NCI-H82 treated with DMSO at 0.1 percent for 48 hours (cell line): ENCODE data around the gene IL1RAPL1.

Experiments used
- DNase-seq: peaks from one replicate; lab custom pipeline; 2025; ENCODE audit not compliant: unreplicated experiment; lab: John Stamatoyannopoulos, UW

IL1RAPL1 gene

DNA sequence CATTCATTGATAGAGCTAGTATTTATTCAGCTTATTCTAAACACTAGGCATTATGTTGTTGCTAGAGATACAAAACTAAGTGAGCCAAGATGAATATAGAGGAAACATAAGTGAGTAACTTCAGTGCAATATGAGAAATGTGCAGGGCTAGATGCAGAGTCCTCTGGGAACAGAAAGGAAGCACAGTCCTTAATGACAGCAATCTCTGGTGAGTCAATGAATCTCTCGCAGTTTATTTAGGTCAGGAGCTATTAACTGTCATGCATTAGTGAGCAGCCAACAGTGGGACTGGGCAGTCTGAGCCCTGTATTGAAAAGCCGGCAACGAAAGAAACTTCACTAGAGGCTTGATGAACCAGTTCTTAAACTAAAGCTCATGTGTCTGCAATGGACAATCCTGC is 1030.0 kb downstream of the IL1RAPL1 start:
- no peak for DNase-seq

DNA sequence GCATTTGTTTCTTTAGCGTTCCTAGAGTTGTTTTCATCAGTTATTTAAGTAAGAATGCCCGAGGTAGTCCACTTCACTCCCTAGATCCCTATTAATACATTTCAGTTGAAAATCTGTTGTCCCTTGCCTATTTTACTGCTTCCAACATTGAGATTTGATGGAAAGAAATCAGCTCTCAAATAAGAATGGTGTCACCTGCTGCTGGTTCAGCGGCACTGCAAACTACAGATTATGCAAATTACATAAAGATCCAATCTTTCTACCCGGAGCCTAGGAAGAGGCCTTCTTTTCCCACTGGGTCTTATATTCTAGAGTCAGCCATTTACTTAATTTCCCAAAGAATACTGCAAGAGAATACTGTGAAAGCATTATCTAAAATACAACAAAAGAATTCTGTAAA is 1030.5 kb downstream of the IL1RAPL1 start:
- no peak for DNase-seq

DNA sequence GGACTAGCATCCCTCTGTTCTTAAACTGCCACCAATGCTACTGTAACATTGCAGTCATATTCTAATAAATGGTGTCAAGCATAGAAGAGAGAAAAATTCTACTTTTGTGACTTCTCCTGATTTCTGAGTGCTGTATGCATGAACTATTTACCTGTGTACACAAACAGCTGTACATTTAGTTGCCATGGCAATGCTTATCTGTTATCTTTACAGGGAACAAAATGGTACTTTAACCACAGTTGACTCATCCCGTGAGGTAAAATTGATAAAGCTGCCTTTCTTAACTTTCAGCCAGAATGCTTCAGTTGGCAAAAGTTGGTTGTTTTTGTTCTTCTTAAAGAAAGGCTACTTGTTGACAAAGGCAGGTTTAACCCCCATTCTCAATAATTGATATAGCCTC is 1040.6 kb downstream of the IL1RAPL1 start:
- no peak for DNase-seq

DNA sequence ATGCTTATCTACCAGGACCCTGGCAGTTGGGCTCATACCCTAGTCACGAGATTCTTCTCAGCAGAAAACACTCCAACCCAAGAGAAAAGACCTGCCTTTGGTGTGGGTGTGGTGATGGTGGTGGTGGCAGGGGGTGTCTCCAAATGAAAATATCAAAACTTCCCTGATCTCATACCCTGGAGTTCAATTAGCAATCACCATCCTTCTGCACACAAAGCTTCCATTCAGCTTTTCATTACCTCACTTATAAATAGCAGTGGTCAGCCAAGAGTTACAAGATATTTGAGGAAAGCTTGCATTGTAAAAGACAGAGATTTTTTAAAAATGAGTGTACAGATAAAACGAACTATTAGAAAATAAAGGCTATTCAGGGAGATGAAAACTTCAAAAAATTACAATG is 1047.3 kb downstream of the IL1RAPL1 start:
- no peak for DNase-seq

DNA sequence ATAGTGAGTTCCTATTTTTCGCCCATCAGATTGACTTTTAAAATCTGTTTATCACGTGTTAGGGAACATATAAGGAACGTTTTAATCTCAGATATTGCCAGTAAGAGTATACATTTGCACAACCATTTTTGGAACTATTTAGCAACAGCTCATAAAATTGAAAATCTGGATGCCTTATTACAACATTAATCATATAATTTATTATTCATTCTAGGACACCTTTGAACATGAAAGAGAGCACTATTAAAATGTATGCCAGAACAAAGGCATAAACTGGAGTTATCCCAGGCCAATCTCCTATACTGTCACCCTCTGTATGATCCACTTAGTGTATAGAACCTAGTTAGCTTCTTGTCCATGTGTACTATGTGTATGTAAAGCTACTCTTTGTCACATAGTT is 1049.1 kb downstream of the IL1RAPL1 start:
- DNase-seq: no peak

DNA sequence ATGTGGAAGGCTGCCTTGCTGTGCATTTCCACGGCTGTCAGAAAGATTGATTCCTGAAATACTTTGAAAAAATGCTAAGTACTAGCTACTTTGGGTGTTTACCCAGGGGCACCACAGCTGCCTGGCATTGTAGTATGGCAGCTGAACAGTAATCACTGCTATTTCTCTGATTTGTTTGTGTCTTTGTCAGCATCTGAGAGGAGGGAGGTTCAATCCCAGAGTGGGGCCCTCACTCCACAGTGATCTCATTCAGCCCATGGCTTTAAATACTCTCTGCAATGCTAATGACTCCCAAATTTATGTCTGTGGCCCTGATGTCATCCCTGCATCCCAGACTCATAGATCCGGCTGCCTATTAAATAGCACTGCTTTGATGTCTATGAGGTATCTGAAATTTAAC is 1052.9 kb downstream of the IL1RAPL1 start:
- no peak for DNase-seq

DNA sequence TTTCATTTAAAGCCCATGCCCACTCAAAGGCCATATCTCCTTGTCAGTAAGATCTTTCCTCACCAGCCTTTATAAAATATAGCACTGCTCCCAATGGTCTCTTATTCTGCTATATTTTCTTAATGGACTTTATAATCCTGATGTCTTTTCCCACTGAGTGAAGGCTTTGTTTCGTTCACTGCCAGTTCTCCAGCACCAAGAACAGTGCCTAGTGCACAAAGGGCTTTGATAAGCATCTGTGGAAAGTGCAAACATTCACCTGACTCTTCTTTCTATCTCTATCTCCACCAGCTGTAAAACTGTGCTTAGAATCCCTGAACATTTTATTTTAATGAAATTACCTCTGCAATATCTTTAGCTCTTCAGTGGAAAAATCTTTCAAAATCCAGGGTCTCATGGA is 1054.2 kb downstream of the IL1RAPL1 start:
- no peak for DNase-seq

DNA sequence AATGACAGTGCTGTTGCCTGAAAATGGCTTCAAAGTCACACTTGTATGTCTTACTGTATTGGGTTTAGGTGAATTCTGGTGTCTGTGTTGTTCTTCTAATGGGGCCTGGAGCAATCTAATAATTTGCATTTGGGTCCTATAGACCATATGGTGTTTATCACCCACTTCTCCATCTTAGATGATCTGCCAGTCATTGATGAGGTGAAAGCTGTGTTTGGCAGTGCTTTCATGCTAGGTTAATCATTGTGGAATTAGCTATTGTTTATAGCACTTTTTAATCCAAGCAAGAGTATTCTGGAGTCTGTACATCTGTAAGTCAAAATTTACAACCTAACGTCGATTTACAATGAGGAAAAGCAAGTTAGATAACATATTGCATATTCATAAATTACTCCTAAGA is 1055.9 kb downstream of the IL1RAPL1 start:
- DNase-seq: no peak

DNA sequence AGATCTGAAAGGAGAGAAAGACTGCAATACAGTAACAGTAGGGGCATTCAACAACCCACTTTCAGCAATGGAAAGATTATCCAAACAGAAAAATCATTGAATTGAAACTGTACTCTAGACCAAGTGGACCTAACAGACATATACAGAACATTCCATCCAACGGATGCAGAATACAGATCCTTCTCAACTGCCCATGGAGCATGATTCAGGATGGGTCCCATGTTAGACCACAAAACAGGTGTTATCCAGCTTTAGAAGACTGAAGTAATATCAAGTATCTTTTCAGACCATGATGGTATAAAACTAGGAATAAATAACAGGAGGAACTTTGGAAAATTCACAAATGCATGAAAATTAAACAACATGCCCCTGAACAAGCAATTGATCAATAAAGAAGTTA is 1060.9 kb downstream of the IL1RAPL1 start:
- DNase-seq: no peak

DNA sequence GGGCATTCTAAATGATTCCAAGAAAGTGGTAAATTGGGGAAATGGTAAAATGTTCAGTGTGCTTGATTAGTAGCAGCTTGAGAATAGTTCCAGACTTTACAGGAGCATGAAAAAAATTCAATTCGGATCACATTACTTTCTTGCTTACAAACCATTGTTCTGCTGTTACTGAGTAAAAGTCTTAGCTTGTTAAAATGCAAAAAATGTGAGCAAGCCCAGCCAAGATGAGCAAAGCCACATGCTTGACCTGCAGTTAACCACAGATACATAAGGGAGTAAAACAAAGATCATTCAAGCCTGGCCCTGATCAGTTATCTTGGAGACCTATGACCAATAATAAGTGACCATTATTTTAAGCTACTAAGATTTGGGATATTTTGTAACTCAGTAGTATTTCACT is 1065.2 kb downstream of the IL1RAPL1 start:
- DNase-seq: no peak

DNA sequence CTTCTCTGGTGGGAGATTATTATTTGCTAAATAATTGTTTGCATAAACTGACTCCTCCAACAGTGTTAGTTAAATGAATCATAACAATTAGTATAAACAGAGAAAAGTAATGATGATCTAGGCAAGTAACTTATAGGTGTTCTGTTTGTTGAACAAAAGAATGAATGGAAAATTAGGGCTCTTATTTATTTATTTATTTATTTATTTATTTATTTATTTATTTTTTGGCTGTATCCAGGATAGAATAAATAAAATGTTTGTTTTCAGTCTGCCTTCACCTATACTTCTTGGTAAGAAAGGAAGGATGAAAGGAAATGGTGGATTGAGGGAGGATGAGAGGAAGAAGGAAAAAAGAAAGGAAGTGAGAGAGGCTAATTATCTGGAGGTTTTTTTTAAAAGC is 1066.5 kb downstream of the IL1RAPL1 start:
- no peak for DNase-seq

DNA sequence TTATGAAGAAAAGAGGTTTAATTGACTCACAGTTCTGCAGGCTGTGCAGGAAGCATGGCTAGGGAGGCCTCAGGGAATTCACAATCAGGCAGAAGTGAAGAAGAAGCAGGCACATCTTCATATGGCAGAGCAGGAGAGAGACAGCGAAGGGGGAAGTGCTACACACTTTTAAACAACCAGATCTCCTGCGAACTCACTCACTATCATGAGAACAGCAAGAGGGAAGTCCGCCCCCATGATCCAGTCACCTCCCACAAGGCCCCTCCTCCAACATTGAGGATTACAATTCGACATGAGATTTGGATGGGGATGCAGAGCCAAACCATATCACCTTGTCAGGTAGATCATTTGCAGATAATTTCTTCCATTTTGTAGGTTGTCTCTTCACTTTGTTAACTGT is 1072.7 kb downstream of the IL1RAPL1 start:
- DNase-seq: no peak

DNA sequence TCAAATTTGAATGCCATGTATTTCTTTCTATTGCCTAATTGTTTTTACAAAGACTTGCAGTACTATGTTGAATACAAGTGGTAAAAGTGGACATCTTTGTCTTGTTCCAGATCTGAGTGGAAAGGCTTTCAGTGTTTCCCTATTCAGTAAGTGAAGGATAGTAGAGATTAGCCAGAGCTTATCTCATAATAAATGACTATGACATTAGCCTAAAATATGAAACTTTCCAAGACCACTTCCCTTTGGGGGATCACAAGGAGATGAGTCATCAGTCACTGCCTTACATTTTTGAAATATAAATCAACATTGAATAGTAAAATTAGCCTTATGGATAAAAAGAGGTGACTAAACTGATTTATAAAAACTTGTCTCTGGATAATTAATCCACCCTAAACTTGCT is 1074.0 kb downstream of the IL1RAPL1 start:
- no peak for DNase-seq

DNA sequence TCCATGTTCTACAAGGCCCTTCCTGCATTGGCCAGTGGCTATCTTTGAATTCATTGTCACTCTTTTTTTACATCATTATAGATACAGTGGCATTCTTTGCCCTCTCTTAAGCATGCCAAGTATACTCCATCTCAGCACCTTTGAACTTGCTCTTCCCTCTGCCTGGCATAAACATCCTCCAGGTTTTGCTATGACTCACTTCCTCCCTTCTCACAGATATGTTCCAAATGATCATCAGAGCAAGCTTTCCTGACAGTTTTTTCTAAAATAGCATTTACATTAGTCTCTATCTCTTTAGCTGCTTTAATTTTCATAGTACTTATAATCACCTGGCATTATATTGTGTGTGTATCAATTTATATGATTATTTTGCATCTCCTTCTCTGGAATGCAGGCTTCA is 1074.9 kb downstream of the IL1RAPL1 start:
- no peak for DNase-seq

DNA sequence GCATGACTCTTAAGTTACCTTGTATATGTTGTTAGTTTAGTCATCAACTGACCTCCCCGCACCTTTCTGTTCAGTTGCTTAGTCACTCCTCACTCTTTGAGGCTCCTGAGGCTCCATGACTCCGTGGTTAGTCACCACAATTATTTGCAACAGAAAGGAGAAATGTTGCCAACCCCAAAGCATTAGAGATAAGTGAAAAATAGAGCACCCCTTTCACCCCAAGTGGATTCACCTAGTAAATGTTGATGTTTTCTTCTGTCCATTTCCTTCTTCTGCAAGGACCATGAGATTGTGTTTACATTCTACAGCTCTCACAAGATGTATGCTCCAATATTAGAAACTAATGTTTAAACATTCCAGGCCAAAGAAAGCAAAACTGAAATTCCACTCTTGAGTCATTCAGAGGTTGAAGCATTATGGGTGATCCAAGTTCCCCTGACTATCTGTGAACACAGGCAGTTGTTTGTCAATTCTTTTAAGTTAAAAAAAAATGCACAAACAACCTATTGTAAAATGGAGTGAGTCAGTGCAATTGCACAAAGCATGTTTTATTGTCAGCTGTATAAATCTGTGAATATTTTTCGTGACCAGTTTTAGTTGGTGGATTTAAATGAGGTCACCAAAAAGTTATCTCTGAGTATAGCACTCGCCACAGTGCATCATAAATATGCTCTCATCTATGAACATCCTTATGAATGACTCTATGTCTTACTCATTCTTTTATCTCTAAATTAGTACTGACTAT is 1075.7 kb downstream of the IL1RAPL1 start:
- no peak for DNase-seq

DNA sequence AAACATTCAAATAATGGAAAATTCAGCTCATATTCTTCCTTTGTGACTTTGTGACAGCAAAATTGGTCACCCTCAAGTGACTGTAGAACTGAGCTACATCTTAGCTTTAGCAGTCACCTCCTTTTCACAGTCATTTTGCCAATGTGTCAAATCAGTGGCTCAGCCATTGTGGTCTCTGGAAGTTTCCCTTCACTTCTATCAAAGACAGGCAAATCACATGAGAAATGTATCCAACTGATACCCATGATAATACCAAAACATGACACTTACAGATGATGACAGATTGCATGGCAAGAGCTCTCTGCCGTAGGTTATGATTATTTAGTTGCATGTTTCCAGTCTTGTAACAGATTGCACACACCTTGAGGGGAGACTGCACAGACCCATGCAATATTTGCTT is 1078.3 kb downstream of the IL1RAPL1 start:
- DNase-seq: no peak

DNA sequence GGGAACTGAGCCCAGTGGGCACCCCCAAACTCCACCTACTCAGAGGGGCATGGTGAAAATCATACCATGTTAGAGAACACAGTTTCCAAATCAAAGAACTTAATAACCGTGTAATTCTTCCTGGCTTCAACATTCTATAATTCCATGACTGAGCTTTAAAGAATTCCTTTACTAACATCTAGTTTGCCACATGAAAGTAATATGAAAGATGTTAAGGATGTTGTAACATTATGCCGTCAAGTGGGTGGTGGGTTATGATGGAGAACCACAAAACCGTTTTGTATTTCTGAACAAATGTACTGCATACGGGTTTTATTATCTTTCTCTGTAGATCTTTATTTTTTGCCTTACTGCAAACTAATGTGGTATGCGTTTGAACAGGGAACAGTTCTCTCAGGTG is 1079.1 kb downstream of the IL1RAPL1 start:
- no peak for DNase-seq

DNA sequence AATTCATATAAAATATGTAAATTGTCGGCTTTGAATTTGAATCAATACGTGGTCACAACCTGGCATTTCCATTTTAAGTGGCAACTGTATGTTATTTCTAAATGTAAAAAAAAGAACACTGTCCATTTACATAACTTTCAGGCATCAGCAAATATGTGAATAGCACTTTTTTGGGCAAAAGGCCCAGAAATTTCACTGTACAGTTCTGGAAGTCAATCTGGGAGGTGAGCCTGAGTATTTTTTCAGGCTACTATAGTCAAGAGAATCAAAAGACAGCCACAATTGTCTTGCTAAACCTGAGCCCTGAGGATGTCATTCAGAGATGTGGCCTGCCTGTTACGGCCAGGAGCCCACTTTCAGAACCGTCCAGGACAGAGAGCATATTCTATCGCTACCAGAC is 1084.2 kb downstream of the IL1RAPL1 start:
- no peak for DNase-seq

DNA sequence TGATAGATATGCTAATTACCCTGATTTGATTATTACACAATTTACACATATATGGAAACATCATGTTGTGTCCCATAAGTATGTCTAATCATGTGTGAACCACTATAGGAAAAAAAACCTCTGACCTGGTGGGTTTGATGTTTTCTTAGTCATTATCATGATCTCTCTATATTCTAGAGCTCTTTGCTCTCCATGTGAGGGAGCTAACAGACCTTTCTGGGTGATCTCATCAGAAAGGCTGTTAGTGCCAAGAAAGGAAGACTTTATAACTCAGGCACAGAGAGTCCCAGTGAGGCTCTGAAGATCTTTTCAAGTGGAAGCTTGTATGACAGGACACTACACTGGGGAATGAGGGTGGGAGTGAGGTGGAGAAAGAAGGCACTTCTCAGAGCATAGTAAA is 1100.4 kb downstream of the IL1RAPL1 start:
- DNase-seq: no peak

DNA sequence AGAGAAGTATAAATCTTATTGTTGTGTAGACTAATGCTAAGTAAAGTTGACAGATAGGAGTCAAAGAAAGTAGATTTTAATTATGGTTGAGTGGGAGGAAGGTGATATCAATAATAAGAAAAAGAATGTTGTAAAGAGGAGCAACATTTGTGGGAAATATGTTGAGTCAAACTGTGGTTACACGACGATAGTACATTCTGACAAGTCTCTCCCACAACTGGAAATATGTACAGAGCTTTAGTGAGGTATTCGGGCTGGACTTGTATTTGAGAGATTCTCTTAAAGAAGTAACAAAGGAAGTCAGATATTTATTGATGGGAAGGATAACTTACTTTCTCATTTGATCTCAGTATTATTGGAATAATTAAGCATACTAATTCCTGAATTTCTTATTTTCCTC is 1102.8 kb downstream of the IL1RAPL1 start:
- no peak for DNase-seq

DNA sequence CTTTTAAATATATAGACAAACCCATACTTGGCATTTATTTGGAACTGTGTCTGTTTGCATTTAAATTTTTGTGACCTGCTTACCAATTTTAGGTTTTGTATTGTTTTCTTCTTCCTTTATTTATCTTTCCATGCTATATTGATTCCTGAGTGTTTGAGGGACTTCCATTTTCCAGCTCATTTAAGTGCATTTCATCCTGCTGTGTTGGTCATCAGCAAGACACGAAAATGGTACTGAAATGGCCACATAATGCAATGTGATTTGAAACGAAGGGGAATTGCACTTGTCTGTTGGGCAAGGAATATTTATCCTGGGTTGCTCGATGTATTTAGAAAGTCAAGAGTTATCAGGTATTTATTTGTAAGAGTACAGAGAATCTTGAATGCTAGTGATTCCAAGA is 1103.8 kb downstream of the IL1RAPL1 start:
- DNase-seq: no peak

DNA sequence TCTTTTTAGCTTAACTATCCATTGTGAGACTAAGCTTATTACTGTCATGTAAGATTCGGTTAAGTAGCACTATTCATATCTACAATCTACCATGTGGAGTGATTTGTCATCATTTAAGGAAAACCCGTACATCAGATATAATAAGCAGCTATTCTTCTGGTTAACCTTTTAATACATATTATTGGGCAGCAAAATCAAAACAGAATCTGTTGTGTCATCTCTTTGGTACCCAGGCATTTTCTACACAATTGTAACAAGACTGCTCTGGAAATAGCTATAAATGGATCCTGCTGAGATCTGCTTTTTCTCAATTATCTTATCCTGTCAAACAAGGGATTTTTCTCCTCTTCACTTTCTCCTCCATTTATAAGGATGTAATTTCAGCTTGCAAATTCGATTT is 1106.7 kb downstream of the IL1RAPL1 start:
- DNase-seq: no peak

DNA sequence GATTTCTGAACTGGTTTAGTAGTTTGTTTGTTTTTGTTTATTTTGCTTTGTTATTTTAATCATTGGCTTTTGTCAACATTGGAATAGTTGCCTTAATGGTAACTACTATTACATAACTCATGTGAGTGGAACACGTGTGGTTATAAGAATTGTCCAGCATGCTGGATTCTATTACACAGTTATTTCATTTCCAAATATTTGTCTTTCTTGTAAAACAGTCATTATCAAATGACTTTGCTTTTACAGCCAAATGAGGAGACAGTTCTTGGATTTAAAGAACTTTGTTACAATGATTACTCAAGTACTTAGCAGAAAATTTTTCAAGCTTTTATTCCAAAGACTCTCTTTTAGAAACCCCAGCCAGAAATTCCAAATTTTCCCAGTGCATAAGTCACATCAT is 1112.0 kb downstream of the IL1RAPL1 start:
- no peak for DNase-seq

DNA sequence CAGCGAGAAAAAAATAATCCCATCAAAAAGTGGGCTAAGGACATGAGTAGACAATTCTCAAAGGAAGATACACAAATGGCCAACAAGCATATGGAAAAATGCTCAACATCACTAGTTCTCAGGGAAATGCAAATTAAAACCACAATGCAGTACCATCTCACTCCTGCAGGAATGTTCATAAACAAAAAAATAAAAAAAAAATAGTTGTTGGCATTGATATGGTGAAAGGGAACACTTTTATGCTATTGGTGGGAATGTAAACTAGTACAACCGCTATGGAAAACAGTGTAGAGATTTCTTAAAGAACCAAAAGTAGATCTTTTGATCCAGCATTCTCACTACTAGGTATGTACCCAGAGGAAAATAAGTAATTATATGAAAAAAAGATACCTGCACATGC is 1119.8 kb downstream of the IL1RAPL1 start:
- DNase-seq: no peak
